Panc1 (cell line): ENCODE measurements around the gene GTF2A1L. TPM values are rescaled to one million over a fixed set of nuclear protein-coding genes. Genes with fewer than 3 reads are reported as not detected.

ENCODE experiments used
- ATAC-seq: fragments of 200-7000 bp; cut with Tn5 transposase; 2 replicates; pipeline ENCODE4 v1.9.1; 2020; ENCODE audit warnings: mild to moderate bottlenecking, moderate library complexity
- BruUV-seq: library from RNA; stranded (reverse); fragments of 400-500 nt; replicated peaks from 2 replicates; lab custom pipeline; 2021; lab: Mats Ljungman, UMichigan
- CTCF ChIA-PET: fragments of 300-600 bp; sonication (Branson Sonifier 250); formaldehyde crosslinking; loops from one replicate; lab custom pipeline; 2022; ENCODE audit warnings: antibody characterized with exemption; lab: Charles Lee
- POLR2A ChIA-PET: fragments of 300-600 bp; sonication (Branson Sonifier 250); formaldehyde crosslinking; loops from one replicate; lab custom pipeline; 2022; ENCODE audit warnings: antibody characterized with exemption; lab: Charles Lee
- DNase-seq: peaks from one replicate; pipeline ENCODE4 v3.0.0-alpha.2; 2010; ENCODE audit warnings: low read depth, low spot score
- H3K27ac ChIP-seq: 2 replicates; pipeline ENCODE4 v1.5.1; 2011; ENCODE audit warnings: mild to moderate bottlenecking, low read length, inconsistent platforms
- H3K27me3 ChIP-seq: fragments of 200-500 bp; sonication (Bioruptor generic); 2 replicates; pipeline ENCODE4 v1.6.0; 2014; ENCODE audit warnings: low read length, inconsistent platforms; ENCODE audit not compliant: control insufficient read depth, insufficient read depth
- H3K36me3 ChIP-seq: fragments of 200-500 bp; sonication (Bioruptor generic); 2 replicates; pipeline ENCODE4 v1.5.1; 2014; ENCODE audit warnings: inconsistent platforms, mild to moderate bottlenecking, low read length, moderate library complexity; ENCODE audit not compliant: control insufficient read depth, insufficient read depth
- H3K4me1 ChIP-seq: 2 replicates; pipeline ENCODE4 v1.5.1; 2011; ENCODE audit warnings: inconsistent platforms, mild to moderate bottlenecking, low read length, moderate library complexity; ENCODE audit not compliant: control insufficient read depth, insufficient read depth
- H3K4me3 ChIP-seq, 2 experiments: 2 replicates each; pipeline ENCODE4 v1.5.1; 2011 to 2012; ENCODE audit warnings: low read depth in 2 of 2, low read length in 2 of 2, mild to moderate bottlenecking in 2 of 2, inconsistent platforms in 1 of 2, moderate library complexity in 1 of 2
- H3K9me3 ChIP-seq: fragments of 200-500 bp; sonication (Bioruptor generic); 2 replicates; pipeline ENCODE4 v1.5.1; 2014; ENCODE audit warnings: low read depth, mild to moderate bottlenecking, inconsistent platforms, low read length, moderate library complexity; ENCODE audit not compliant: control insufficient read depth, insufficient read depth
- POLR2AphosphoS5 ChIP-seq: IDR thresholded peaks from 2 replicates; pipeline ENCODE4 v1.6.1; 2012; ENCODE audit warnings: mild to moderate bottlenecking, low read depth, low read length, moderate library complexity
- SIN3A ChIP-seq: IDR thresholded peaks from 2 replicates; pipeline ENCODE4 v1.6.1; 2012; ENCODE audit warnings: low read depth, mild to moderate bottlenecking, low read length, moderate library complexity, borderline replicate concordance; ENCODE audit not compliant: insufficient read depth
- in situ Hi-C: cut with HindIII; loops from 2 replicates; pipeline ENCODE4 v1.10.0; 2016; ENCODE audit warnings: low sequenced_read_pairs, low pct_unique_long_range_greater_than_20kb
- intact Hi-C: fragments of 100-400 bp; cut with micrococcal nuclease; formaldehyde crosslinking; loops from one replicate; pipeline ENCODE4 v1.10.0; 2022; ENCODE audit not compliant: unreplicated experiment
- total RNA-seq: library from RNA; stranded (reverse); gene quantifications from one replicate; pipeline ENCODE4 v1.2.1, GENCODE V29; 2021; ENCODE audit not compliant: unreplicated experiment
- TF ChIP-seq, protein P1 (sequence below): fragments of 450-650 bp; IDR thresholded peaks from 2 replicates; pipeline ENCODE4 v1.5.1; 2017; ENCODE audit warnings: mild to moderate bottlenecking
- TF ChIP-seq, protein P2 (sequence below), 2 experiments: IDR thresholded peaks; 2 replicates each; pipeline ENCODE4 v1.6.1; 2011 to 2012; ENCODE audit warnings: low read depth in 2 of 2, control low read depth in 1 of 2, low read length in 1 of 2, mild to moderate bottlenecking in 1 of 2, moderate library complexity in 1 of 2; ENCODE audit not compliant: insufficient read depth in 1 of 2

GTF2A1L gene
- total RNA-seq, 1 experiment from 2014 or later, result not detected

DNA sequence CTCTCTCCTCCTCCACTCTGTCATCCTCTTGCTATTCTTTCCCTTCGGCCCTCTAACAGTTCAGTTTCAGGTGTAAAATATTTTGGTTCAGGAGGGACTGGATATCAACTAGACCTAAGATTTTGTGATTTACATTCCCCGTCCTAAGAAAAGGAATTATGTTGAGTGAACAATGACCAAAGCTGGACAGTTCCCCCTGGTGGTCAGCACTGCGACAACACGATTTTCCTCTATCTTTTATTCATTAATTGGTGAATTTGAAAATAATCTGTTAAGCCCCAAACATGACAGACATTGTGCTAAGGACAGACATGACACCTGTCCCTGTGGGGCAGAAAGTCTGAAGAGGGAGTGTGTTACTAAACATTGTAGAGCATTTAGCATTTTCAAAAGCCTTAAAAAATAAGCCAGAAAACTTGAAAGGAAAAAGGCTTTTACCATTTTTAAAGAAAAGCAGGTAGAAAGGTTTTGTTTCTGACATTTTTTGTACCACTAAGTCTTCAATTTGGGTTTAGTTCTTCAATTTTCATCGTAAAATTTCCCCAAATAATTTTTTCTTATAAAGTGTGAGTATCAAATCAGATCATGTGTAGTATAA lies 28.4 kb upstream of the GTF2A1L start:
- Histone ChIP-seq H3K4me1 (no peaks in the 10 kb centered on the region), H3K36me3 (no peaks in the 10 kb centered on the region), H3K27me3 (no peaks in the 10 kb centered on the region), H3K9me3 (no peaks in the 10 kb centered on the region), H3K4me3 (peak overlapping the region in 1 of 2 experiments; percentile 7; a peak in 1 of 4 replicates), H3K27ac (no peak overlapping the region)
- intact Hi-C loops (loop anchor here (5.0 kb wide), 1 partner anchor 117 kb away; no protein-coding TSS in a partner anchor), in situ Hi-C loops (no loop called here)
- TF ChIP-seq, protein P1, sequence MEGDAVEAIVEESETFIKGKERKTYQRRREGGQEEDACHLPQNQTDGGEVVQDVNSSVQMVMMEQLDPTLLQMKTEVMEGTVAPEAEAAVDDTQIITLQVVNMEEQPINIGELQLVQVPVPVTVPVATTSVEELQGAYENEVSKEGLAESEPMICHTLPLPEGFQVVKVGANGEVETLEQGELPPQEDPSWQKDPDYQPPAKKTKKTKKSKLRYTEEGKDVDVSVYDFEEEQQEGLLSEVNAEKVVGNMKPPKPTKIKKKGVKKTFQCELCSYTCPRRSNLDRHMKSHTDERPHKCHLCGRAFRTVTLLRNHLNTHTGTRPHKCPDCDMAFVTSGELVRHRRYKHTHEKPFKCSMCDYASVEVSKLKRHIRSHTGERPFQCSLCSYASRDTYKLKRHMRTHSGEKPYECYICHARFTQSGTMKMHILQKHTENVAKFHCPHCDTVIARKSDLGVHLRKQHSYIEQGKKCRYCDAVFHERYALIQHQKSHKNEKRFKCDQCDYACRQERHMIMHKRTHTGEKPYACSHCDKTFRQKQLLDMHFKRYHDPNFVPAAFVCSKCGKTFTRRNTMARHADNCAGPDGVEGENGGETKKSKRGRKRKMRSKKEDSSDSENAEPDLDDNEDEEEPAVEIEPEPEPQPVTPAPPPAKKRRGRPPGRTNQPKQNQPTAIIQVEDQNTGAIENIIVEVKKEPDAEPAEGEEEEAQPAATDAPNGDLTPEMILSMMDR, result peak; percentile 79
- TF ChIP-seq SIN3A, result no peak
- ATAC-seq (peak; percentile 70; the same call in 1 of the 2 replicates), DNase-seq (peak; percentile 35)
- CTCF ChIA-PET, result no interaction called here
- POLR2A ChIA-PET, result interaction anchor here (0.6 kb wide), 1 partner anchor 120 kb away, joined by 10 read pairs; no protein-coding TSS in a partner anchor
- no TSS peak for BruUV-seq

DNA sequence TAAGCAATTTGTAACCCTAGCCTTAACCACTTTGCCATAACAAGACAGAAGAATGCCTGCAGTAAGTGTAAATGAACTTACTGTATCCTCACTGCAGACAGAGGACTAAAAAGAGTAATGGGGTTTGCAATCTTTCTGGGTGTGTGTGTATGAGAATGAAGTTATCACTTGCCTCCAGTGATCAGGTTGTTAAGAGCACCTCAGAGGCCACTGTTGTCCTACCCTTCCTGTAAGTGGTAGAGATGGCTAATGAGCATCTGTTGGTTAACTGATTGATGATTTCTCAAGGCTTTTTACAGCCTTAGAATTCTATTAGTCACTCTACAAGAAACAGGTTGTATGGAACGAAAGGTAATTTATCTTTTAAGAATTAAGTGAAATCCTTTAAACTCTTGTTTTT lies 27.6 kb upstream of the GTF2A1L start:
- H3K27me3 ChIP-seq, result peaks cover under 1% of the 10 kb centered on the region; the same call in 1 of the 2 replicates
- in situ Hi-C loops (no loop called here), intact Hi-C loops (loop anchor here (10.0 kb wide), 2 partner anchors 1815 to 1905 kb away; no protein-coding TSS in a partner anchor)
- no TSS peak for BruUV-seq
- TF ChIP-seq, protein P1, result no peak
- TF ChIP-seq, protein P2, sequence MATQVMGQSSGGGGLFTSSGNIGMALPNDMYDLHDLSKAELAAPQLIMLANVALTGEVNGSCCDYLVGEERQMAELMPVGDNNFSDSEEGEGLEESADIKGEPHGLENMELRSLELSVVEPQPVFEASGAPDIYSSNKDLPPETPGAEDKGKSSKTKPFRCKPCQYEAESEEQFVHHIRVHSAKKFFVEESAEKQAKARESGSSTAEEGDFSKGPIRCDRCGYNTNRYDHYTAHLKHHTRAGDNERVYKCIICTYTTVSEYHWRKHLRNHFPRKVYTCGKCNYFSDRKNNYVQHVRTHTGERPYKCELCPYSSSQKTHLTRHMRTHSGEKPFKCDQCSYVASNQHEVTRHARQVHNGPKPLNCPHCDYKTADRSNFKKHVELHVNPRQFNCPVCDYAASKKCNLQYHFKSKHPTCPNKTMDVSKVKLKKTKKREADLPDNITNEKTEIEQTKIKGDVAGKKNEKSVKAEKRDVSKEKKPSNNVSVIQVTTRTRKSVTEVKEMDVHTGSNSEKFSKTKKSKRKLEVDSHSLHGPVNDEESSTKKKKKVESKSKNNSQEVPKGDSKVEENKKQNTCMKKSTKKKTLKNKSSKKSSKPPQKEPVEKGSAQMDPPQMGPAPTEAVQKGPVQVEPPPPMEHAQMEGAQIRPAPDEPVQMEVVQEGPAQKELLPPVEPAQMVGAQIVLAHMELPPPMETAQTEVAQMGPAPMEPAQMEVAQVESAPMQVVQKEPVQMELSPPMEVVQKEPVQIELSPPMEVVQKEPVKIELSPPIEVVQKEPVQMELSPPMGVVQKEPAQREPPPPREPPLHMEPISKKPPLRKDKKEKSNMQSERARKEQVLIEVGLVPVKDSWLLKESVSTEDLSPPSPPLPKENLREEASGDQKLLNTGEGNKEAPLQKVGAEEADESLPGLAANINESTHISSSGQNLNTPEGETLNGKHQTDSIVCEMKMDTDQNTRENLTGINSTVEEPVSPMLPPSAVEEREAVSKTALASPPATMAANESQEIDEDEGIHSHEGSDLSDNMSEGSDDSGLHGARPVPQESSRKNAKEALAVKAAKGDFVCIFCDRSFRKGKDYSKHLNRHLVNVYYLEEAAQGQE (IDR thresholded peaks at IDR 0.05; ENCODE audit: insufficient read depth in 1 of 2, low read depth in 2 of 2, low read length in 1 of 2), result no peak
- no peak for TF ChIP-seq POLR2AphosphoS5
- TF ChIP-seq SIN3A, result no peak
- no peaks in the 10 kb centered on the region for H3K36me3 ChIP-seq
- no peaks in the 10 kb centered on the region for H3K4me1 ChIP-seq
- no peak overlapping the region for H3K27ac ChIP-seq
- no peak for DNase-seq
- no peak overlapping the region for H3K4me3 ChIP-seq
- 0 out of 2 replicates have a peak, but pooled peaks have one; percentile 59 for ATAC-seq
- no peaks in the 10 kb centered on the region for H3K9me3 ChIP-seq
- CTCF ChIA-PET, result no interaction called here
- POLR2A ChIA-PET, result no interaction called here
